Neural progenitor cell (in vitro differentiated cells): ENCODE measurements around the gene AGT. TPM values are rescaled to one million over a fixed set of nuclear protein-coding genes. Genes with fewer than 3 reads are reported as not detected.
"Not testable (repeated sequence)": the region's sequence is repeated elsewhere in the genome, so short reads cannot be mapped to it uniquely, and the experiment has no call there.

Source experiments
- DNase-seq: peaks from one replicate; pipeline ENCODE4 v3.0.0-alpha.2; 2016; ENCODE audit warnings: low spot score
- H2AFZ ChIP-seq: fragments of 200-600 bp; sonication (generic); replicated peaks from 2 replicates; pipeline ENCODE4 v1.6.1; 2016; ENCODE audit warnings: antibody characterized with exemption
- H3F3A ChIP-seq: fragments of 200-600 bp; sonication (generic); 2 replicates; pipeline ENCODE4 v1.6.1; 2016; ENCODE audit warnings: antibody characterized with exemption, low read depth
- H3K27ac ChIP-seq: fragments of 200-600 bp; sonication (generic); 2 replicates; pipeline ENCODE4 v1.5.1; 2016; ENCODE audit warnings: mild to moderate bottlenecking
- H3K27me3 ChIP-seq: fragments of 200-600 bp; sonication (generic); 2 replicates; pipeline ENCODE4 v1.6.1; 2016; ENCODE audit warnings: mild to moderate bottlenecking, moderate library complexity
- H3K36me3 ChIP-seq: fragments of 200-600 bp; sonication (generic); 2 replicates; pipeline ENCODE4 v1.5.1; 2016
- H3K4me1 ChIP-seq: fragments of 200-600 bp; sonication (generic); 2 replicates; pipeline ENCODE4 v1.6.1; 2016; ENCODE audit warnings: mixed run types
- H3K4me2 ChIP-seq: fragments of 200-600 bp; sonication (generic); 2 replicates; pipeline ENCODE4 v1.6.1; 2016
- H3K4me3 ChIP-seq: fragments of 200-600 bp; sonication (generic); 2 replicates; pipeline ENCODE4 v1.5.1; 2016
- H3K79me2 ChIP-seq: fragments of 200-600 bp; sonication (generic); 2 replicates; pipeline ENCODE4 v1.6.1; 2016; ENCODE audit warnings: low read depth
- H3K9ac ChIP-seq: fragments of 200-600 bp; sonication (generic); 2 replicates; pipeline ENCODE4 v1.6.1; 2016
- H3K9me3 ChIP-seq: fragments of 200-600 bp; sonication (generic); 2 replicates; pipeline ENCODE4 v1.5.1; 2016; ENCODE audit warnings: low read depth
- H4K20me1 ChIP-seq: fragments of 200-600 bp; sonication (generic); 2 replicates; pipeline ENCODE4 v1.6.1; 2016; ENCODE audit warnings: low read depth
- H3K27ac Mint-ChIP-seq: 3 replicates; pipeline ENCODE4 v1.8.0; 2021; ENCODE audit warnings: mixed read lengths
- H3K27me3 Mint-ChIP-seq: 2 replicates; pipeline ENCODE4 v1.8.0; 2022; ENCODE audit warnings: low read depth, mild to moderate bottlenecking, inconsistent platforms, moderate library complexity, mixed read lengths; ENCODE audit not compliant: insufficient read depth
- H3K36me3 Mint-ChIP-seq: 3 replicates; pipeline ENCODE4 v1.8.0; 2021; ENCODE audit warnings: mixed read lengths
- H3K4me1 Mint-ChIP-seq: 3 replicates; pipeline ENCODE4 v1.8.0; 2021; ENCODE audit warnings: mixed read lengths
- H3K4me3 Mint-ChIP-seq: 3 replicates; pipeline ENCODE4 v1.8.0; 2021; ENCODE audit warnings: mild to moderate bottlenecking, moderate library complexity, mixed read lengths
- H3K9me3 Mint-ChIP-seq: 3 replicates; pipeline ENCODE4 v1.8.0; 2020; ENCODE audit warnings: mixed read lengths
- CTCF ChIP-seq: fragments of 200-600 bp; sonication (generic); IDR thresholded peaks from 2 replicates; pipeline ENCODE4 v1.5.1; 2017; ENCODE audit warnings: antibody characterized with exemption, mild to moderate bottlenecking
- EZH2 ChIP-seq: fragments of 200-600 bp; sonication (generic); IDR thresholded peaks from 2 replicates; pipeline ENCODE4 v1.6.1; 2017; ENCODE audit warnings: antibody characterized with exemption, mild to moderate bottlenecking, moderate library complexity
- EZH2phosphoT487 ChIP-seq: fragments of 200-600 bp; sonication (generic); IDR thresholded peaks from 2 replicates; pipeline ENCODE4 v1.6.1; 2017; ENCODE audit warnings: antibody characterized with exemption
- total RNA-seq: library from RNA; depleted of rRNA; stranded (reverse); fragments of >200 nt; gene quantifications from 2 replicates; pipeline ENCODE4 v1.2.3, GENCODE V29; 2015; ENCODE audit warnings: low replicate concordance

Gene AGT
- total RNA-seq, 1 donor from 2014 or later = 0.80 TPM

GRCh38 chr1:230700132-230700531 lies 13.8 kb downstream of the AGT start:
- no peak overlapping the region for H3K27ac Mint-ChIP-seq
- no peak overlapping the region for H3K4me3 Mint-ChIP-seq

GRCh38 chr1:230699716-230700115 lies 14.2 kb downstream of the AGT start:
- no peak for DNase-seq
- Mint-ChIP-seq H3K9me3 (no peaks in the 10 kb centered on the region), H3K36me3 (no peaks in the 10 kb centered on the region), H3K27me3 (peaks cover 4% of the 10 kb centered on the region), H3K4me3 (no peak overlapping the region), H3K27ac (no peak overlapping the region), H3K4me1 (peaks cover 24% of the 10 kb centered on the region)
- H3F3A ChIP-seq = no peaks in the 10 kb centered on the region
- no peak overlapping the region for H3K27ac ChIP-seq
- H4K20me1 ChIP-seq = no peaks in the 10 kb centered on the region
- H3K9me3 ChIP-seq = no peaks in the 10 kb centered on the region
- H3K4me1 ChIP-seq = peaks cover 7% of the 10 kb centered on the region
- no peak overlapping the region for H3K4me2 ChIP-seq
- H3K27me3 ChIP-seq = no peaks in the 10 kb centered on the region
- H3K36me3 ChIP-seq = no peaks in the 10 kb centered on the region
- no peak overlapping the region for H2AFZ ChIP-seq
- no peak for TF ChIP-seq EZH2
- TF ChIP-seq EZH2phosphoT487 = no peak
- H3K9ac ChIP-seq = no peak overlapping the region
- no peaks in the 10 kb centered on the region for H3K79me2 ChIP-seq
- no peak overlapping the region for H3K4me3 ChIP-seq

More at GRCh38 chr1:230700132-230700531, 13.8 kb downstream of the AGT start:
- TF ChIP-seq CTCF (no peak), EZH2phosphoT487 (no peak), EZH2 (no peak)
- no peaks in the 10 kb centered on the region for H3K79me2 ChIP-seq
- no peaks in the 10 kb centered on the region for H3F3A ChIP-seq
- H3K36me3 Mint-ChIP-seq = no peaks in the 10 kb centered on the region
- H3K27me3 ChIP-seq = no peaks in the 10 kb centered on the region
- no peak overlapping the region for H2AFZ ChIP-seq
- H3K4me3 ChIP-seq = no peak overlapping the region
- no peaks in the 10 kb centered on the region for H4K20me1 ChIP-seq
- peaks cover 4% of the 10 kb centered on the region for H3K27me3 Mint-ChIP-seq
- H3K9me3 ChIP-seq = no peaks in the 10 kb centered on the region
- no peaks in the 10 kb centered on the region for H3K9me3 Mint-ChIP-seq
- DNase-seq = no peak
- H3K9ac ChIP-seq = no peak overlapping the region
- peaks cover 24% of the 10 kb centered on the region for H3K4me1 Mint-ChIP-seq
- no peak overlapping the region for H3K27ac ChIP-seq
- H3K4me2 ChIP-seq = no peak overlapping the region
- no peaks in the 10 kb centered on the region for H3K36me3 ChIP-seq
- peaks cover 7% of the 10 kb centered on the region for H3K4me1 ChIP-seq

GRCh38 chr1:230698964-230699363 lies 15.0 kb downstream of the AGT start:
- not testable (repeated sequence) for H4K20me1 ChIP-seq, H3K79me2 ChIP-seq, H3K4me3 Mint-ChIP-seq, H3F3A ChIP-seq, H3K4me3 ChIP-seq, H3K4me1 ChIP-seq, H3K9ac ChIP-seq, H3K27me3 ChIP-seq, H3K27me3 Mint-ChIP-seq, H3K9me3 Mint-ChIP-seq, H3K27ac ChIP-seq, H2AFZ ChIP-seq, DNase-seq, H3K36me3 Mint-ChIP-seq, H3K36me3 ChIP-seq, H3K4me2 ChIP-seq, H3K9me3 ChIP-seq, H3K27ac Mint-ChIP-seq
- peaks cover 31% of the 10 kb centered on the region for H3K4me1 Mint-ChIP-seq

GRCh38 chr1:230698130-230698529 lies 15.8 kb downstream of the AGT start:
- peak; percentile 36 for DNase-seq

More at GRCh38 chr1:230698130-230698529, 15.8 kb downstream of the AGT start:
- H3K27me3 Mint-ChIP-seq = peaks cover 4% of the 10 kb centered on the region
- Histone ChIP-seq H3K9me3 (no peaks in the 10 kb centered on the region), H3K4me2 (no peak overlapping the region), H3K4me1 (peaks cover 7% of the 10 kb centered on the region), H2AFZ (no peak overlapping the region), H3K36me3 (no peaks in the 10 kb centered on the region), H3K27me3 (no peaks in the 10 kb centered on the region), H3K79me2 (no peaks in the 10 kb centered on the region), H4K20me1 (no peaks in the 10 kb centered on the region), H3K27ac (no peak overlapping the region), H3K4me3 (no peak overlapping the region), H3K9ac (no peak overlapping the region), H3F3A (peaks cover 4% of the 10 kb centered on the region)
- no peak for TF ChIP-seq EZH2phosphoT487
- peak; percentile 30 for TF ChIP-seq CTCF
- TF ChIP-seq EZH2 = no peak
- no peaks in the 10 kb centered on the region for H3K9me3 Mint-ChIP-seq
- H3K4me3 Mint-ChIP-seq = no peak overlapping the region
- peaks cover 27% of the 10 kb centered on the region for H3K4me1 Mint-ChIP-seq
- H3K27ac Mint-ChIP-seq = no peak overlapping the region
- peaks cover 6% of the 10 kb centered on the region for H3K36me3 Mint-ChIP-seq
